BLaER1 (cell line): Measurements from ENCODE around the gene CFAP299.

Source experiments
- H3K27ac ChIP-seq: shearing (Covaris generic); formaldehyde crosslinking; 2 replicates; pipeline ENCODE4 v1.8.1; 2022
- H3K27me3 ChIP-seq: shearing (Covaris generic); formaldehyde crosslinking; 2 replicates; pipeline ENCODE4 v1.8.1; 2022
- H3K36me3 ChIP-seq: shearing (Covaris generic); formaldehyde crosslinking; 2 replicates; pipeline ENCODE4 v1.8.1; 2022
- H3K4me1 ChIP-seq: shearing (Covaris generic); formaldehyde crosslinking; 2 replicates; pipeline ENCODE4 v1.8.1; 2022
- H3K4me2 ChIP-seq: shearing (Covaris generic); formaldehyde crosslinking; 2 replicates; pipeline ENCODE4 v1.8.1; 2022
- H3K4me3 ChIP-seq: shearing (Covaris generic); formaldehyde crosslinking; 2 replicates; pipeline ENCODE4 v1.8.1; 2022
- H3K9ac ChIP-seq: shearing (Covaris generic); formaldehyde crosslinking; 2 replicates; pipeline ENCODE4 v1.8.1; 2022
- H3K9me3 ChIP-seq: shearing (Covaris generic); formaldehyde crosslinking; 2 replicates; pipeline ENCODE4 v1.8.1; 2022
- H4K20me1 ChIP-seq: shearing (Covaris generic); formaldehyde crosslinking; 2 replicates; pipeline ENCODE4 v1.8.1; 2022
- Cebpa-rat ChIP-seq: shearing (Covaris generic); IDR thresholded peaks from 2 replicates; pipeline ENCODE4 v1.8.1; 2022

Gene CFAP299

DNA sequence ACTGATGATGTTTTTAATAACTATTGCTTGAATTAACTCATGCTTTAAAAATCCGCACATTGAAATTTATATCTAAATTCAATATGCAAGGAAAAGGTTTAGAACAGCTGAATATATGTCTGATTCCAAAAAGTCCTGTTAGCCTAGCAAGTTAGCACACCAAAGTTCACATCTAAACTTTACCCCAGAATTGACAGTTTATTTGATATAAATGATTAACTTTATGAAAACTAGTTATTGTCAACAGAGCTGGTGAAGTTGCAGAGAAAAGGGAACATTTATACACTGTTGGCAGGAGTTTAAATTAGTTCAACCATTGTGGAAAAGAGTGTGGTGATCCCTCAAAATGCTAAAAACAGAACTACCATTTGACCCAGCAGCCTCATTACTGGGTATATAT, 574.4 kb downstream of the CFAP299 start:
- H4K20me1 ChIP-seq: no peaks in the 10 kb centered on the region
- no peak for TF ChIP-seq Cebpa-rat

GRCh38 chr4:80911458-80911857, 575.9 kb downstream of the CFAP299 start:
- Histone ChIP-seq H3K4me3 (no peak overlapping the region), H3K4me1 (no peaks in the 10 kb centered on the region), H3K36me3 (no peaks in the 10 kb centered on the region), H3K27me3 (no peaks in the 10 kb centered on the region), H4K20me1 (no peaks in the 10 kb centered on the region), H3K9me3 (peaks cover 15% of the 10 kb centered on the region), H3K4me2 (no peak overlapping the region), H3K27ac (no peak overlapping the region), H3K9ac (no peak overlapping the region)
- no peak for TF ChIP-seq Cebpa-rat

More for the DNA sequence above, 574.4 kb downstream of the CFAP299 start:
- H3K4me3 ChIP-seq: no peak overlapping the region
- no peaks in the 10 kb centered on the region for H3K27me3 ChIP-seq
- peaks cover 26% of the 10 kb centered on the region for H3K9me3 ChIP-seq
- H3K36me3 ChIP-seq: no peaks in the 10 kb centered on the region
- H3K9ac ChIP-seq: no peak overlapping the region
- no peak overlapping the region for H3K27ac ChIP-seq
- H3K4me2 ChIP-seq: no peak overlapping the region
- H3K4me1 ChIP-seq: no peaks in the 10 kb centered on the region

GRCh38 chr4:80912350-80912749, 576.8 kb downstream of the CFAP299 start:
- Histone ChIP-seq H3K4me2 (no peak overlapping the region), H3K27ac (no peak overlapping the region), H3K27me3 (no peaks in the 10 kb centered on the region), H3K4me3 (no peak overlapping the region), H4K20me1 (no peaks in the 10 kb centered on the region), H3K36me3 (no peaks in the 10 kb centered on the region), H3K4me1 (no peaks in the 10 kb centered on the region), H3K9me3 (peaks cover 6% of the 10 kb centered on the region), H3K9ac (no peak overlapping the region)
- TF ChIP-seq Cebpa-rat: no peak

DNA sequence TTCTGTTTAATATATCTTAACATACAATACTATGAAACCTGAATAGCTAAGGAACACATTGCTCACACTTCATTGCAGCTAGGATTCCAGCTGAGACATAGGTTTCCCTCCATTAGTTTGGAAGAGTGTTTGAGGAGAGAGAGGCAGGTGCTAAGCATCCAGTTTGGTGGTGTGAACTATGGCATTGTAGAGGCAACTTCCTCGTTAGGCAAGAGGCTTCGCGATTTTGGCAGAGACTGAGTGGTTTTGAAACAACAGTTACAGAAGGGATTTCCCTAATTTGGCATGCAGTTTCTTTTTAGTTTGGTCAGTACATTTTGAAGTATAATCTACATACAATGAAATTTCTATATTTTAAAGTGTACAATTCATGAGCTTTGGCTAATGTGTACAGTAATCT, 577.9 kb downstream of the CFAP299 start:
- Histone ChIP-seq H3K9ac (no peak overlapping the region), H3K4me1 (no peaks in the 10 kb centered on the region), H3K36me3 (no peaks in the 10 kb centered on the region), H3K27me3 (no peaks in the 10 kb centered on the region), H3K4me2 (no peak overlapping the region), H3K27ac (no peak overlapping the region), H4K20me1 (no peaks in the 10 kb centered on the region), H3K9me3 (no peaks in the 10 kb centered on the region), H3K4me3 (no peak overlapping the region)
- no peak for TF ChIP-seq Cebpa-rat

GRCh38 chr4:80916770-80917169, 581.2 kb downstream of the CFAP299 start:
- H3K9me3 ChIP-seq: no peaks in the 10 kb centered on the region
- no peak for TF ChIP-seq Cebpa-rat
- H3K27ac ChIP-seq: no peak overlapping the region

DNA sequence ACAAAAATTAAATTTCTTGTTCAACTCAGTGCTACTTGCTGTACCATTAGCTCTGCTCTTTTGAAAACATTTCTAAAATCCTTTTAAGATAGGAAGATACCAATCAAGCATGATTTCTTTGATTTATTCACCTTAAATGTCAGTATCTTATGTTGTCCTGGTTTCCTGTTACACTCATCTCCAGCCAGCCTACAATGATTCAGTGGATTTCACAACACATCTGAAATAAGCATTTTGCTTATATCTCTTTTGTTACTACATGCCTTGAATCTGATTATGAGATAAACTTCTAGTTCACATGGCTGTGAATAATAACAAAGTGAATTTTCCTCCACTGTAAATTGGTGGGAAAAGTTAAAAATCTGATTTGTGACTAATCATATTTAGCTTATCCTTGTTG, 582.5 kb downstream of the CFAP299 start:
- H3K4me1 ChIP-seq: no peaks in the 10 kb centered on the region
- no peaks in the 10 kb centered on the region for H3K9me3 ChIP-seq
- H4K20me1 ChIP-seq: no peaks in the 10 kb centered on the region
- no peak overlapping the region for H3K4me3 ChIP-seq
- H3K27me3 ChIP-seq: no peaks in the 10 kb centered on the region
- H3K36me3 ChIP-seq: no peaks in the 10 kb centered on the region
- no peak overlapping the region for H3K27ac ChIP-seq
- no peak overlapping the region for H3K9ac ChIP-seq
- no peak overlapping the region for H3K4me2 ChIP-seq
- no peak for TF ChIP-seq Cebpa-rat

More at GRCh38 chr4:80916770-80917169, 581.2 kb downstream of the CFAP299 start:
- Histone ChIP-seq H3K9ac (no peak overlapping the region), H4K20me1 (no peaks in the 10 kb centered on the region), H3K4me3 (no peak overlapping the region), H3K4me1 (no peaks in the 10 kb centered on the region), H3K4me2 (no peak overlapping the region), H3K27me3 (no peaks in the 10 kb centered on the region), H3K36me3 (no peaks in the 10 kb centered on the region)

DNA sequence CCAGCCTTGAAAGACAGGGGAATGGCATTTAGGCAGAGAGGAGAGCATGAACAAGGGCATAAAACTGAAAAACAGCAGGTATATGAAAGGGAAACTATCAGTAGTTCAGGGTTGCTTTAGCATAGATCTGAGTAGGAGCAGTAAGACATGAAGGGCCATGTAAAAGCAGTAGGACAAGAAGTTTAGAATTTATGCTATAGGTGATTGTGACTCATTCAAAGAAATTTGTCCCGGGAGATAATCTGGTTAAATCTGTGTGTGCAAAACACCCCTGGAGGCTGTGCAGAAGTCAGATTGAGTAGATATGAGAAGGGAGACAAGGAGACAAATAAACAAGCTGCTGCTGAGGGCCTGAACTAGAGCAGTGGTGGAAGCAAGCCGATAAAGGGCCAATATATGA, 585.9 kb downstream of the CFAP299 start:
- Histone ChIP-seq H3K36me3 (no peaks in the 10 kb centered on the region), H3K4me1 (peaks cover 11% of the 10 kb centered on the region), H3K4me3 (no peak overlapping the region), H3K9ac (no peak overlapping the region), H3K27ac (no peak overlapping the region), H3K9me3 (no peaks in the 10 kb centered on the region), H3K4me2 (no peak overlapping the region), H3K27me3 (no peaks in the 10 kb centered on the region), H4K20me1 (no peaks in the 10 kb centered on the region)
- no peak for TF ChIP-seq Cebpa-rat

- H4K20me1 ChIP-seq: no peaks in the 10 kb centered on the region
- no peak overlapping the region for H3K27ac ChIP-seq
- H3K36me3 ChIP-seq: no peaks in the 10 kb centered on the region
- H3K4me1 ChIP-seq: peaks cover 11% of the 10 kb centered on the region
- no peak overlapping the region for H3K4me3 ChIP-seq
- H3K9ac ChIP-seq: no peak overlapping the region
- no peaks in the 10 kb centered on the region for H3K27me3 ChIP-seq
- H3K4me2 ChIP-seq: no peak overlapping the region
- no peaks in the 10 kb centered on the region for H3K9me3 ChIP-seq
- no peak for TF ChIP-seq Cebpa-rat
These were observed 587.4 kb downstream of the CFAP299 start for GRCh38 chr4:80922941-80923340.

GRCh38 chr4:80925293-80925692, 589.8 kb downstream of the CFAP299 start:
- H3K4me1 ChIP-seq: peaks cover 11% of the 10 kb centered on the region
- H3K9me3 ChIP-seq: no peaks in the 10 kb centered on the region
- H3K9ac ChIP-seq: no peak overlapping the region
- H3K36me3 ChIP-seq: no peaks in the 10 kb centered on the region
- no peaks in the 10 kb centered on the region for H4K20me1 ChIP-seq
- no peak overlapping the region for H3K4me3 ChIP-seq
- TF ChIP-seq Cebpa-rat: no peak
- peak overlapping the region; percentile 6; the same call in 1 of the 2 replicates for H3K4me2 ChIP-seq
- no peaks in the 10 kb centered on the region for H3K27me3 ChIP-seq
- no peak overlapping the region for H3K27ac ChIP-seq

- Histone ChIP-seq H3K27ac (no peak overlapping the region), H3K4me3 (no peak overlapping the region), H3K9me3 (no peaks in the 10 kb centered on the region), H4K20me1 (no peaks in the 10 kb centered on the region), H3K4me2 (no peak overlapping the region), H3K9ac (no peak overlapping the region), H3K4me1 (peaks cover 11% of the 10 kb centered on the region), H3K27me3 (no peaks in the 10 kb centered on the region), H3K36me3 (no peaks in the 10 kb centered on the region)
- no peak for TF ChIP-seq Cebpa-rat
These were observed 590.9 kb downstream of the CFAP299 start for GRCh38 chr4:80926446-80926845.

- H3K9me3 ChIP-seq: no peaks in the 10 kb centered on the region
- H3K27ac ChIP-seq: no peak overlapping the region
- H3K4me2 ChIP-seq: no peak overlapping the region
- no peaks in the 10 kb centered on the region for H3K36me3 ChIP-seq
- no peak overlapping the region for H3K4me3 ChIP-seq
- H3K4me1 ChIP-seq: peaks cover 11% of the 10 kb centered on the region
- no peak for TF ChIP-seq Cebpa-rat
- no peak overlapping the region for H3K9ac ChIP-seq
- H3K27me3 ChIP-seq: no peaks in the 10 kb centered on the region
- no peaks in the 10 kb centered on the region for H4K20me1 ChIP-seq
These were observed 591.4 kb downstream of the CFAP299 start for GRCh38 chr4:80926891-80927290.
